ENCODE results near the gene SRSF10. TPM values are rescaled to one million over a fixed set of nuclear protein-coding genes. Genes with fewer than 3 reads are reported as not detected.

The SRSF10 gene
- total and polyA plus RNA-seq, 8 donors = 25.5 to 78.8 (median 41.1) TPM

DNA sequence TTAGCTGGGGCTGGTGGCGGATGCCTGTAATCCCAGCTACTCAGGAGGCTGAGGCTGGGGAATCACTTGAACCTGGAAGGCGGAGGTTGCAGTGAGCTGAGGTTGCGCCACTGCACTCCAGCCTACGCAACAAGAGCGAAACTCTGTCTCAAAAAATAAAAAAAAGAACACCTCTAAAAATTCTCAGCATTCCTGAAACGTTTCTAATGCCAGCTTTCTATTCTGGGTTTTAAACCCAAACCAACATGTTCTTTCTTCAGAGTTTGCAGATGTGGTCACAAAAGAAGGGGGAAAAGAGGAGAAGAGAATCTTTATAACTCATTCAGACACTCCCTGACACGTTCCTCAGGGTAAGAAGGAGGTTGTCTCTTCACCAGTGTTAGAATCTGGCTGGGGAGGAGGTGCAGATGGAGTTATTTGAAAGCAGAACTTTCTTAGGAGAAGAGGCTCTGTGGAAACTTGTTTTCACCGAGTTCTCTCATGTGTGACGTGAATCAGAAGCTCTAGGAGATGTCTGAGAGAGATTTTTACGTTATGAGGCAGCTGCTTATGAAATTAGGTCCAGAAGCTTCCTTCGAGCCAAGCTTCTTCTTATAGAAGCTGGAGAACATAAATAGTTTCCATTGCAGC lies 49.2 kb downstream of the SRSF10 start:
- H3K27ac ChIP-seq = no peak overlapping the region
- ATAC-seq = no peak
- H3K4me3 ChIP-seq = no peak overlapping the region
- 65 to 69% methylated on average over 11 of the region's 11 CpGs for WGBS, 2 donors
- no peaks in the 10 kb centered on the region for H3K4me1 ChIP-seq
- H3K27me3 ChIP-seq = no peaks in the 10 kb centered on the region
- intact Hi-C loops (cut with DNase I) = no loop called here
- no peak for DNase-seq
- no peak for FAIRE-seq
- no peaks in the 10 kb centered on the region for H3K9me3 ChIP-seq
- no peaks in the 10 kb centered on the region for H3K36me3 ChIP-seq
- TF ChIP-seq CTCF (IDR thresholded peaks at IDR 0.05) = no peak

DNA sequence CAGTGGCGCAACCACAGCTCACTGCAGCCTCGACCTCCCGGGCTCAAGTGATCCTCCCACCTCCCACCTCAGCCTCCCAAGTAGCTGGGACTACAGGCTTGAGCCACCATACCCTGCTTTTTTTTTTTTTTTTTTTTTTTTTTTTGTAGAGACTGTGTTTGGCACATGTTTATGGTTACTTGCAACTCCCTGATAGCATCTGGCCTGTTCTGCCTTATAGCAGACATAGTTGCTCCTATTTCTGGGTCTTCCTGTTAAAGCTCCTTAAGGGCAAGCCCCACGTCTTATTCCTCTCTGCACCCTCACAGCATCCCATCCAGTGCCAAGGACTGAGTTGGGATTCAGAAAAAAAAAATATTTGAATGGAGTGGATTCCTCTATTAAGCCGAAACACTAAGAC lies 49.9 kb downstream of the SRSF10 start:
- 82 to 92% methylated on average over 5 of the region's 5 CpGs for WGBS, 2 donors
- FAIRE-seq = no peak
- H3K27ac ChIP-seq = no peak overlapping the region

DNA sequence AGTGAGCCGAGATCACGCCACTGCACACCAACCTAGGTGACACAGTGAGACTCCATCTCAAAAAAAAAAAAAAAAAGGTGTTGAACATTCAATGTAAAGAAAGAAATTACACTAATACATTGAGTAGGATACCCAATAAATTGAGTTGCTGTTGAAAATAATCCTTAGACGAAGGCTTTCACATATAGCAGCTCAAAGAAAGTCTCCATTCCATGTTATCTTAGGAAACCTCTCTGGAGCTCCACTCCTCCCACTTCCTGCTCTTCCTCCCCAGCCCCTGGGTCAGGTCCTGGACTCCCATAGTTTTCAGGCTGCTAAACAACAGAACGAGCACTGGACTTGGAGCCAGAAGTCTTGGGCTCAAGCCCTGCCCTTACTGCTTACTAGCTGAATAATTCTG lies 51.3 kb downstream of the SRSF10 start:
- DNase-seq = no peak

More for the DNA sequence above, 49.9 kb downstream of the SRSF10 start:
- Histone ChIP-seq H3K4me1 (no peaks in the 10 kb centered on the region), H3K36me3 (no peaks in the 10 kb centered on the region), H3K4me3 (no peak overlapping the region), H3K9me3 (no peaks in the 10 kb centered on the region), H3K27me3 (no peaks in the 10 kb centered on the region)
- no peak for TF ChIP-seq CTCF (IDR thresholded peaks at IDR 0.05)
- no peak for DNase-seq
- ATAC-seq = no peak
- intact Hi-C loops (cut with DNase I) = no loop called here

DNA sequence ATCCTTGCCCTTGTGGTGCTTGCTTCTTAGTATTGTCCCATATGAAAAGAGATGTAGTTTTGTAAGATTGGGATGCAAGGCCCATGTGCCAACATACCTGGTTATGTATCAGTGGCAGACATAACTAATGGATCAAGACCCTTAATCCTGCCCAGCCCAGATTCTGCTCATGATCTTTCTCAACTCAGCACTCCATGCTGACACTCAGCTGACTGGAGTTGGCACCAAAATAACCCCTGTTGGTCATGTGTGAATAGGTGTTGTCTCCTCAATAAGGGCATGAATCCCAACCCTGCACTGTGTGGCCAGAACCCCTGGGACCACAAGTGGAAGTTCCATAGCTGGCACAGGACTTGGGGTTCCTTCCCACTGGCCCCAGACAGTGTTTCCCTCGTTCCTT lies 53.0 kb downstream of the SRSF10 start:
- no peak for FAIRE-seq
- 56 to 75% methylated on average over 1 of the region's 1 CpG for WGBS, 2 donors

More for the DNA sequence above, 51.3 kb downstream of the SRSF10 start:
- H3K27me3 ChIP-seq = no peaks in the 10 kb centered on the region
- no peaks in the 10 kb centered on the region for H3K36me3 ChIP-seq
- TF ChIP-seq CTCF (IDR thresholded peaks at IDR 0.05) = no peak
- H3K4me3 ChIP-seq = no peak overlapping the region
- intact Hi-C loops (cut with DNase I) = no loop called here
- no peaks in the 10 kb centered on the region for H3K9me3 ChIP-seq
- H3K27ac ChIP-seq = no peak overlapping the region
- 86 to 89% methylated on average over 4 of the region's 4 CpGs for WGBS, 2 donors
- no peak for FAIRE-seq
- H3K4me1 ChIP-seq = no peaks in the 10 kb centered on the region
- no peak for ATAC-seq

More for the DNA sequence above, 53.0 kb downstream of the SRSF10 start:
- Histone ChIP-seq H3K27me3 (no peaks in the 10 kb centered on the region), H3K36me3 (no peaks in the 10 kb centered on the region), H3K4me3 (no peak overlapping the region), H3K27ac (no peak overlapping the region), H3K9me3 (no peaks in the 10 kb centered on the region), H3K4me1 (no peaks in the 10 kb centered on the region)
- intact Hi-C loops (cut with DNase I) = no loop called here
- TF ChIP-seq CTCF (IDR thresholded peaks at IDR 0.05) = no peak
- DNase-seq = peak in 1 of 6 donors; percentile 8
- ATAC-seq = no peak

Measured in pancreas (tissue), 10 donors.